ENCODE data around the gene FOXJ1. TPM values are rescaled to one million over a fixed set of nuclear protein-coding genes. Genes with fewer than 3 reads are reported as not detected.
A peak's percentile ranks its signal among the peaks of the same experiment; 100 is the strongest.

Gene FOXJ1
- total RNA-seq, 6 experiments from 2014 or later: not detected

GRCh38 chr17:76094046-76094445, 47.0 kb downstream of the FOXJ1 start:
- peaks cover 16% of the 10 kb centered on the region for H3K4me1 Mint-ChIP-seq (ENCODE audit: low read depth)
- DNase-seq: no peak
- peaks cover 16% of the 10 kb centered on the region for H3K36me3 Mint-ChIP-seq (ENCODE audit: low read depth)
- H3K4me3 Mint-ChIP-seq: no peak overlapping the region
- no peaks in the 10 kb centered on the region for H3K9me3 Mint-ChIP-seq
- no peaks in the 10 kb centered on the region for H3K27me3 Mint-ChIP-seq (ENCODE audit: insufficient read depth)
- no peak for TF ChIP-seq CTCF (IDR thresholded peaks at IDR 0.05)
- peak overlapping the region; percentile 80; the same call in 1 of the 2 replicates for H3K27ac Mint-ChIP-seq

- Mint-ChIP-seq H3K4me3 (no peak overlapping the region), H3K27ac (no peak overlapping the region), H3K4me1 (ENCODE audit: low read depth) (peaks cover 16% of the 10 kb centered on the region), H3K36me3 (ENCODE audit: low read depth) (peaks cover 16% of the 10 kb centered on the region), H3K9me3 (no peaks in the 10 kb centered on the region), H3K27me3 (ENCODE audit: insufficient read depth) (no peaks in the 10 kb centered on the region)
- DNase-seq: no peak
- no peak for TF ChIP-seq CTCF (IDR thresholded peaks at IDR 0.05)
Observed at GRCh38 chr17:76092526-76093413, 48.3 kb downstream of the FOXJ1 start.

- DNase-seq: no peak
- Mint-ChIP-seq H3K36me3 (ENCODE audit: low read depth) (peaks cover 12% of the 10 kb centered on the region), H3K4me1 (ENCODE audit: low read depth) (peaks cover 16% of the 10 kb centered on the region), H3K27ac (no peak overlapping the region; the same call in 1 of the 2 replicates), H3K4me3 (no peak overlapping the region), H3K27me3 (ENCODE audit: insufficient read depth) (peaks cover under 1% of the 10 kb centered on the region; the same call in 1 of the 2 replicates), H3K9me3 (no peaks in the 10 kb centered on the region)
- no peak for TF ChIP-seq CTCF (IDR thresholded peaks at IDR 0.05)
Observed at GRCh38 chr17:76091526-76092286, 49.3 kb downstream of the FOXJ1 start.

GRCh38 chr17:76090517-76091129, 50.4 kb downstream of the FOXJ1 start:
- peaks cover 12% of the 10 kb centered on the region for H3K4me1 Mint-ChIP-seq (ENCODE audit: low read depth)
- no peak overlapping the region for H3K27ac Mint-ChIP-seq
- H3K27me3 Mint-ChIP-seq (ENCODE audit: insufficient read depth): peaks cover 2% of the 10 kb centered on the region; the same call in 1 of the 2 replicates
- peaks cover 7% of the 10 kb centered on the region for H3K36me3 Mint-ChIP-seq (ENCODE audit: low read depth)
- DNase-seq: no peak
- H3K4me3 Mint-ChIP-seq: no peak overlapping the region
- TF ChIP-seq CTCF (IDR thresholded peaks at IDR 0.05): no peak
- no peaks in the 10 kb centered on the region for H3K9me3 Mint-ChIP-seq

GRCh38 chr17:76089680-76090516, 51.1 kb downstream of the FOXJ1 start:
- DNase-seq: no peak
- no peak for TF ChIP-seq CTCF (IDR thresholded peaks at IDR 0.05)

More at GRCh38 chr17:76089680-76090516, 51.1 kb downstream of the FOXJ1 start:
- Mint-ChIP-seq H3K4me1 (ENCODE audit: low read depth) (peaks cover 8% of the 10 kb centered on the region), H3K9me3 (no peaks in the 10 kb centered on the region), H3K27me3 (ENCODE audit: insufficient read depth) (peaks cover 2% of the 10 kb centered on the region; the same call in 1 of the 2 replicates), H3K27ac (no peak overlapping the region), H3K4me3 (no peak overlapping the region), H3K36me3 (ENCODE audit: low read depth) (peaks cover 6% of the 10 kb centered on the region)

Data from HFFc6 (cell line).